H1 (cell line): Measurements from ENCODE around the gene FASTK.

Experiments
- EZH2 ChIP-seq: fragments of 200-600 bp; sonication (generic); IDR thresholded peaks from 2 replicates; pipeline ENCODE4 v1.7.1; 2012; ENCODE audit warnings: low read depth, mild to moderate bottlenecking, moderate library complexity, low read length, inconsistent platforms; ENCODE audit not compliant: severe bottlenecking
- MAFK ChIP-seq: IDR thresholded peaks from 2 replicates; pipeline ENCODE4 v1.6.1; 2012; ENCODE audit warnings: low read depth, mild to moderate bottlenecking, improper control_type of control experiment, low read length
- POLR2A ChIP-seq, 2 experiments: IDR thresholded peaks; 1 replicate in 1 of 2; 2 replicates in 1 of 2; pipeline ENCODE4 v1.6.1; 2011; ENCODE audit warnings: low read depth in 2 of 2, low read length in 2 of 2, mild to moderate bottlenecking in 2 of 2; ENCODE audit errors: control extremely low read depth in 1 of 2
- RFX5 ChIP-seq: IDR thresholded peaks from 2 replicates; pipeline ENCODE4 v1.6.1; 2011; ENCODE audit warnings: low read depth, low read length, improper control_type of control experiment, borderline replicate concordance
- SP1 ChIP-seq: IDR thresholded peaks from 2 replicates; pipeline ENCODE4 v1.6.1; 2011; ENCODE audit warnings: low read depth, low read length
- ZNF274 ChIP-seq: IDR thresholded peaks from 2 replicates; pipeline ENCODE4 v1.7.0; 2012; ENCODE audit warnings: low read length, borderline replicate concordance; ENCODE audit errors: extremely low read depth
- TF ChIP-seq, protein P1 (sequence below), 3 experiments: IDR thresholded peaks; 1 replicate in 2 of 3; 2 replicates in 1 of 3; pipeline versions ENCODE4 v1.5.1 to v1.6.1; 2011; ENCODE audit warnings: low read length in 3 of 3, mild to moderate bottlenecking in 3 of 3, inconsistent platforms in 2 of 3, low read depth in 1 of 3, moderate library complexity in 1 of 3; ENCODE audit not compliant: insufficient read depth in 1 of 3; ENCODE audit errors: control extremely low read depth in 1 of 3
- TF ChIP-seq, protein P2 (sequence below): IDR thresholded peaks from 2 replicates; pipeline ENCODE4 v1.6.1; 2012; ENCODE audit warnings: inconsistent platforms

DNA sequence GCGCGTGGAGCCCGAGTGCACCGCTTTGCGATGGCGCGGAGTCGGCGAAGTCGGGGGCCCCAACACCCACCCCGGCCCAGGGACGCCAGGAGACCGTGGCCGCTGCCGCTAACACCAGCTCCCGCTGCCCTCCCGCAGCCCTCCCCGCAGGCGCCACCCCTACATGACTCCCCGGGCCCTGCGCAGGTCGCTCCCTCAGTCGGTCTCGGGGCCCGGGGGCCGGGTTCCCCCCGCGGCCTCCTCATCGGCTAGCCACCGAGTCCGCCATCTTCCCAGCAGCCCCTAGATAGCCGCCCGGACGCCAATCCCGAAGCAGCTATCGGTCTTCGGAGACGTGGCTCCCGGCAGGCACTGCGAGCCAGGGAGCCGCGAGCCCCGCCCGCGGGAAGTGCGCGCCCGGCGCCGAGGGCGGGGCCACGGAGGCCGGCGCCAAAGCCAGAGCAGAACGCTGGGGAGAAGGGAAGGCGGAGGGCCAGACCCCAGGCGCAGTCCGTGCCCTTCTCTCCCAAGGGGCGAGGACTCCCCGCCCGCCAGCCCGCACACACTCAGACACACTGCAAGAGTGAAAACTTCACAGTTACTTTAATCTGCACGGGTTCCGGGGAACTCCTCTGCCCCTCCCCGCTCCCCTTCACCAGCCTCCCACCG lies at the start of gene FASTK:
- no peak for TF ChIP-seq EZH2
- no peak; the same call in 1 of the 2 replicates for TF ChIP-seq SP1
- TF ChIP-seq POLR2A (IDR thresholded peaks at IDR 0.05; ENCODE audit: control extremely low read depth in 1 of 2, low read depth in 2 of 2, low read length in 2 of 2), result peak in 1 of 2 experiments; percentile 62; a peak in 2 of 3 replicates
- no peak for TF ChIP-seq ZNF274
- TF ChIP-seq, protein P1, sequence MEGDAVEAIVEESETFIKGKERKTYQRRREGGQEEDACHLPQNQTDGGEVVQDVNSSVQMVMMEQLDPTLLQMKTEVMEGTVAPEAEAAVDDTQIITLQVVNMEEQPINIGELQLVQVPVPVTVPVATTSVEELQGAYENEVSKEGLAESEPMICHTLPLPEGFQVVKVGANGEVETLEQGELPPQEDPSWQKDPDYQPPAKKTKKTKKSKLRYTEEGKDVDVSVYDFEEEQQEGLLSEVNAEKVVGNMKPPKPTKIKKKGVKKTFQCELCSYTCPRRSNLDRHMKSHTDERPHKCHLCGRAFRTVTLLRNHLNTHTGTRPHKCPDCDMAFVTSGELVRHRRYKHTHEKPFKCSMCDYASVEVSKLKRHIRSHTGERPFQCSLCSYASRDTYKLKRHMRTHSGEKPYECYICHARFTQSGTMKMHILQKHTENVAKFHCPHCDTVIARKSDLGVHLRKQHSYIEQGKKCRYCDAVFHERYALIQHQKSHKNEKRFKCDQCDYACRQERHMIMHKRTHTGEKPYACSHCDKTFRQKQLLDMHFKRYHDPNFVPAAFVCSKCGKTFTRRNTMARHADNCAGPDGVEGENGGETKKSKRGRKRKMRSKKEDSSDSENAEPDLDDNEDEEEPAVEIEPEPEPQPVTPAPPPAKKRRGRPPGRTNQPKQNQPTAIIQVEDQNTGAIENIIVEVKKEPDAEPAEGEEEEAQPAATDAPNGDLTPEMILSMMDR (IDR thresholded peaks at IDR 0.05; ENCODE audit: control extremely low read depth in 1 of 3, insufficient read depth in 1 of 3, low read depth in 1 of 3, low read length in 3 of 3), result no peak; a peak in 1 of 4 replicates
- TF ChIP-seq, protein P2, sequence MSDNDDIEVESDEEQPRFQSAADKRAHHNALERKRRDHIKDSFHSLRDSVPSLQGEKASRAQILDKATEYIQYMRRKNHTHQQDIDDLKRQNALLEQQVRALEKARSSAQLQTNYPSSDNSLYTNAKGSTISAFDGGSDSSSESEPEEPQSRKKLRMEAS, result peak; percentile 20; the same call in 1 of the 2 replicates
- TF ChIP-seq RFX5, result no peak
- no peak for TF ChIP-seq MAFK
